SU-DHL-6 (cell line): ENCODE measurements around the gene VKORC1L1.
"Not testable (repeated sequence)": the region's sequence is repeated elsewhere in the genome, so short reads cannot be mapped to it uniquely, and the experiment has no call there.

ENCODE experiments used
- H2AFZ ChIP-seq: fragments of 200-600 bp; sonication (generic); 2 replicates; pipeline ENCODE4 v1.6.1; 2014; ENCODE audit warnings: low read depth, mild to moderate bottlenecking, moderate library complexity, mixed read lengths, antibody characterized with exemption, low read length; ENCODE audit not compliant: severe bottlenecking
- H3F3A ChIP-seq: fragments of 200-600 bp; shearing (Covaris generic); 2 replicates; pipeline ENCODE4 v1.6.0; 2016; ENCODE audit warnings: antibody characterized with exemption, mild to moderate bottlenecking; ENCODE audit not compliant: insufficient read depth
- H3K27ac ChIP-seq: fragments of 200-600 bp; sonication (generic); 2 replicates; pipeline ENCODE4 v1.5.1; 2016; ENCODE audit warnings: low read depth, mild to moderate bottlenecking, low read length, moderate library complexity, mixed read lengths
- H3K27me3 ChIP-seq: fragments of 200-600 bp; sonication (generic), shearing (Covaris generic); 2 replicates; pipeline ENCODE4 v1.6.0; 2014; ENCODE audit warnings: mild to moderate bottlenecking, low read length
- H3K36me3 ChIP-seq: fragments of 200-600 bp; sonication (generic); 2 replicates; pipeline ENCODE4 v1.6.1; 2014; ENCODE audit warnings: mild to moderate bottlenecking, low read length, mixed read lengths
- H3K4me2 ChIP-seq: fragments of 300-600, 200-600 bp; shearing (Covaris generic), sonication (generic); 2 replicates; pipeline ENCODE4 v1.6.0; 2014; ENCODE audit warnings: low read length, low read depth, mild to moderate bottlenecking; ENCODE audit not compliant: poor library complexity, severe bottlenecking
- H3K4me3 ChIP-seq: fragments of 200-600 bp; sonication (generic); 2 replicates; pipeline ENCODE4 v1.5.1; 2014; ENCODE audit warnings: antibody characterized with exemption, low read length, mild to moderate bottlenecking, mixed read lengths; ENCODE audit not compliant: insufficient read depth, poor library complexity, severe bottlenecking
- H3K79me2 ChIP-seq: fragments of 200-600 bp; sonication (generic); 2 replicates; pipeline ENCODE4 v1.6.1; 2014; ENCODE audit warnings: mild to moderate bottlenecking, low read length, moderate library complexity; ENCODE audit not compliant: insufficient read depth
- H3K9ac ChIP-seq: fragments of 200-600 bp; sonication (generic); 2 replicates; pipeline ENCODE4 v1.7.0; 2014; ENCODE audit warnings: mild to moderate bottlenecking, low read length
- H3K9me2 ChIP-seq: fragments of 200-600 bp; sonication (generic); replicated peaks from 2 replicates; pipeline ENCODE4 v1.6.1; 2014; ENCODE audit warnings: low read length; ENCODE audit not compliant: insufficient read depth
- H3K9me3 ChIP-seq: fragments of 200-600 bp; sonication (generic); 2 replicates; pipeline ENCODE4 v1.6.1; 2014; ENCODE audit warnings: low read length, mixed read lengths; ENCODE audit not compliant: insufficient read depth
- H4K20me1 ChIP-seq: fragments of 200-600 bp; sonication (generic); 2 replicates; pipeline ENCODE4 v1.6.1; 2014; ENCODE audit warnings: low read depth, mild to moderate bottlenecking, antibody characterized with exemption, low read length, moderate library complexity, mixed read lengths
- CTCF ChIP-seq: fragments of 200-600 bp; sonication (generic); IDR thresholded peaks from one replicate; pipeline ENCODE4 v1.5.1; 2017; ENCODE audit warnings: antibody characterized with exemption, mild to moderate bottlenecking, low read length, moderate library complexity; ENCODE audit not compliant: insufficient read depth, poor library complexity, severe bottlenecking
- EZH2phosphoT487 ChIP-seq: fragments of 200-600 bp; sonication (generic), shearing (Covaris generic); conservative IDR thresholded peaks from 2 replicates; pipeline ENCODE4 v1.6.1; 2018; ENCODE audit warnings: mild to moderate bottlenecking, antibody characterized with exemption, low read length, moderate library complexity, mixed read lengths

VKORC1L1 gene

GRCh38 chr7:65938336-65938895 is 65.5 kb downstream of the VKORC1L1 start:
- H3K9me2 ChIP-seq: no peaks in the 10 kb centered on the region
- H3K9me3 ChIP-seq: no peaks in the 10 kb centered on the region
- H3K36me3 ChIP-seq: no peaks in the 10 kb centered on the region
- no peak overlapping the region for H3K9ac ChIP-seq
- H3K79me2 ChIP-seq: peaks cover 71% of the 10 kb centered on the region
- no peak overlapping the region for H3K4me2 ChIP-seq
- no peaks in the 10 kb centered on the region for H3K27me3 ChIP-seq
- H4K20me1 ChIP-seq: peaks cover 5% of the 10 kb centered on the region
- no peak overlapping the region for H3K27ac ChIP-seq
- H3K4me3 ChIP-seq: no peak overlapping the region
- H3F3A ChIP-seq: no peaks in the 10 kb centered on the region
- TF ChIP-seq EZH2phosphoT487 (no peak), CTCF (no peak)
- H2AFZ ChIP-seq: no peak overlapping the region

GRCh38 chr7:65945787-65946186 is 72.9 kb downstream of the VKORC1L1 start:
- not testable (repeated sequence) for H3K27me3 ChIP-seq, H3K4me2 ChIP-seq, H3K4me3 ChIP-seq, H3F3A ChIP-seq, H4K20me1 ChIP-seq, H3K36me3 ChIP-seq, H3K9ac ChIP-seq, H3K9me2 ChIP-seq, H3K27ac ChIP-seq, H3K9me3 ChIP-seq, H2AFZ ChIP-seq
- H3K79me2 ChIP-seq: peaks cover 21% of the 10 kb centered on the region

GRCh38 chr7:65946904-65947303 is 74.0 kb downstream of the VKORC1L1 start:
- Histone ChIP-seq H2AFZ (no peak overlapping the region), H3K27me3 (no peaks in the 10 kb centered on the region), H4K20me1 (no peaks in the 10 kb centered on the region), H3K79me2 (peaks cover 12% of the 10 kb centered on the region; the same call in 1 of the 2 replicates), H3K9me2 (no peaks in the 10 kb centered on the region), H3F3A (no peaks in the 10 kb centered on the region), H3K36me3 (no peaks in the 10 kb centered on the region), H3K9ac (no peak overlapping the region), H3K9me3 (no peaks in the 10 kb centered on the region), H3K4me2 (no peak overlapping the region), H3K4me3 (no peak overlapping the region), H3K27ac (no peak overlapping the region)
- TF ChIP-seq CTCF (no peak), EZH2phosphoT487 (no peak)

GRCh38 chr7:65951837-65952578 is 79.1 kb downstream of the VKORC1L1 start:
- H2AFZ ChIP-seq: no peak overlapping the region
- no peaks in the 10 kb centered on the region for H3K27me3 ChIP-seq
- H3K9me3 ChIP-seq: no peaks in the 10 kb centered on the region
- no peaks in the 10 kb centered on the region for H4K20me1 ChIP-seq
- no peak overlapping the region for H3K27ac ChIP-seq
- no peak for TF ChIP-seq EZH2phosphoT487
- no peak for TF ChIP-seq CTCF
- H3K4me2 ChIP-seq: no peak overlapping the region
- H3K79me2 ChIP-seq: no peaks in the 10 kb centered on the region
- no peak overlapping the region for H3K4me3 ChIP-seq
- H3F3A ChIP-seq: 0 out of 2 replicates have a peak, but pooled peaks cover 5% of the 10 kb centered on the region
- H3K36me3 ChIP-seq: peaks cover 5% of the 10 kb centered on the region; the same call in 1 of the 2 replicates
- H3K9ac ChIP-seq: no peak overlapping the region
- no peaks in the 10 kb centered on the region for H3K9me2 ChIP-seq
